ENCODE data around the gene GFRA1. TPM values are rescaled to one million over a fixed set of nuclear protein-coding genes. Genes with fewer than 3 reads are reported as not detected.

GFRA1 gene
- polyA plus RNA-seq, 1 donor (not counting 4 experiments of a cell fraction or from before 2014, with no cell fraction given): not detected

GRCh38 chr10:116198676-116199035 is 74.3 kb downstream of the GFRA1 start:
- H3K4me2 ChIP-seq (ENCODE audit: control insufficient read depth, extremely low read depth, insufficient read depth, low read depth, low read length): no peak overlapping the region
- FAIRE-seq (no peak), DNase-seq (ENCODE audit: low read depth, low spot score) (no peak)
- H3K4me3 ChIP-seq (ENCODE audit: control insufficient read depth in 2 of 3, extremely low read depth in 1 of 3, insufficient read depth in 2 of 3, low read depth in 1 of 3, low read length in 3 of 3): no peak overlapping the region
- H2AFZ ChIP-seq (ENCODE audit: control insufficient read depth, low read length): no peak overlapping the region
- H3K9ac ChIP-seq (ENCODE audit: control insufficient read depth, extremely low read depth, insufficient read depth, low read length): no peak overlapping the region
- TF ChIP-seq EZH2 (IDR thresholded peaks at IDR 0.05; ENCODE audit: low read length) (no peak), CTCF (optimal IDR thresholded peaks at IDR 0.05 in 1 of 3, IDR thresholded peaks at IDR 0.05 in 1 of 3, conservative IDR thresholded peaks at IDR 0.05 in 1 of 3; ENCODE audit: extremely low read depth in 1 of 3, insufficient read depth in 2 of 3, low read length in 3 of 3) (no peak)
- H3K9me1 ChIP-seq (ENCODE audit: control insufficient read depth, extremely low read depth, insufficient read depth, low read length): no peaks in the 10 kb centered on the region
- no peaks in the 10 kb centered on the region for H3K27me3 ChIP-seq (ENCODE audit: control insufficient read depth, extremely low read depth, insufficient read depth, low read length)
- H4K20me1 ChIP-seq (ENCODE audit: control insufficient read depth, extremely low read depth, insufficient read depth, low read length): no peaks in the 10 kb centered on the region
- no peaks in the 10 kb centered on the region for H3K4me1 ChIP-seq (ENCODE audit: control insufficient read depth, extremely low read depth, insufficient read depth, low read length)
- dilution Hi-C loops (cut with MboI; ENCODE audit: extremely low pct_ligation_motif_present, low sequenced_read_pairs): no loop called here
- H3K9me3 ChIP-seq (ENCODE audit: control insufficient read depth, low read depth, low read length): no peaks in the 10 kb centered on the region
- no peak overlapping the region for H3K27ac ChIP-seq (ENCODE audit: control insufficient read depth, insufficient read depth, low read length)
- no peaks in the 10 kb centered on the region for H3K79me2 ChIP-seq (ENCODE audit: control insufficient read depth, insufficient read depth, low read length)
- H3K36me3 ChIP-seq (ENCODE audit: control insufficient read depth in 2 of 2, extremely low read depth in 1 of 2, insufficient read depth in 2 of 2, low read length in 2 of 2): no peaks in the 10 kb centered on the region

- no peaks in the 10 kb centered on the region for H3K9me1 ChIP-seq (ENCODE audit: control insufficient read depth, extremely low read depth, insufficient read depth, low read length)
- no peak overlapping the region for H3K9ac ChIP-seq (ENCODE audit: control insufficient read depth, extremely low read depth, insufficient read depth, low read length)
- H3K79me2 ChIP-seq (ENCODE audit: control insufficient read depth, insufficient read depth, low read length): no peaks in the 10 kb centered on the region
- H3K4me3 ChIP-seq (ENCODE audit: control insufficient read depth in 2 of 3, extremely low read depth in 1 of 3, insufficient read depth in 2 of 3, low read depth in 1 of 3, low read length in 3 of 3): no peak overlapping the region
- H3K36me3 ChIP-seq (ENCODE audit: control insufficient read depth in 2 of 2, extremely low read depth in 1 of 2, insufficient read depth in 2 of 2, low read length in 2 of 2): no peaks in the 10 kb centered on the region
- no peak overlapping the region for H2AFZ ChIP-seq (ENCODE audit: control insufficient read depth, low read length)
- no peaks in the 10 kb centered on the region for H3K27me3 ChIP-seq (ENCODE audit: control insufficient read depth, extremely low read depth, insufficient read depth, low read length)
- no peak overlapping the region for H3K4me2 ChIP-seq (ENCODE audit: control insufficient read depth, extremely low read depth, insufficient read depth, low read depth, low read length)
- H3K27ac ChIP-seq (ENCODE audit: control insufficient read depth, insufficient read depth, low read length): no peak overlapping the region
- dilution Hi-C loops (cut with MboI; ENCODE audit: extremely low pct_ligation_motif_present, low sequenced_read_pairs): no loop called here
- no peaks in the 10 kb centered on the region for H3K9me3 ChIP-seq (ENCODE audit: control insufficient read depth, low read depth, low read length)
- TF ChIP-seq CTCF (optimal IDR thresholded peaks at IDR 0.05 in 1 of 3, IDR thresholded peaks at IDR 0.05 in 1 of 3, conservative IDR thresholded peaks at IDR 0.05 in 1 of 3; ENCODE audit: extremely low read depth in 1 of 3, insufficient read depth in 2 of 3, low read length in 3 of 3) (no peak), EZH2 (IDR thresholded peaks at IDR 0.05; ENCODE audit: low read length) (no peak)
- H3K4me1 ChIP-seq (ENCODE audit: control insufficient read depth, extremely low read depth, insufficient read depth, low read length): no peaks in the 10 kb centered on the region
- H4K20me1 ChIP-seq (ENCODE audit: control insufficient read depth, extremely low read depth, insufficient read depth, low read length): no peaks in the 10 kb centered on the region
- DNase-seq (ENCODE audit: low read depth, low spot score) (no peak), FAIRE-seq (no peak)
These were observed 74.9 kb downstream of the GFRA1 start for GRCh38 chr10:116197946-116198675.
